GM21423 (cell line): ENCODE results near the gene OLFML3.
"Not testable (repeated sequence)": the region's sequence is repeated elsewhere in the genome, so short reads cannot be mapped to it uniquely, and the experiment has no call there.

Source experiments
- ATAC-seq: cut with Tn5 transposase; IDR thresholded peaks from one replicate; pipeline ENCODE4 v1.9.1; 2021; ENCODE audit warnings: mild to moderate bottlenecking, moderate library complexity; ENCODE audit not compliant: unreplicated experiment

The OLFML3 gene

GRCh38 chr1:113990961-113991360, 11.7 kb downstream of the OLFML3 start:
- no peak for ATAC-seq

DNA sequence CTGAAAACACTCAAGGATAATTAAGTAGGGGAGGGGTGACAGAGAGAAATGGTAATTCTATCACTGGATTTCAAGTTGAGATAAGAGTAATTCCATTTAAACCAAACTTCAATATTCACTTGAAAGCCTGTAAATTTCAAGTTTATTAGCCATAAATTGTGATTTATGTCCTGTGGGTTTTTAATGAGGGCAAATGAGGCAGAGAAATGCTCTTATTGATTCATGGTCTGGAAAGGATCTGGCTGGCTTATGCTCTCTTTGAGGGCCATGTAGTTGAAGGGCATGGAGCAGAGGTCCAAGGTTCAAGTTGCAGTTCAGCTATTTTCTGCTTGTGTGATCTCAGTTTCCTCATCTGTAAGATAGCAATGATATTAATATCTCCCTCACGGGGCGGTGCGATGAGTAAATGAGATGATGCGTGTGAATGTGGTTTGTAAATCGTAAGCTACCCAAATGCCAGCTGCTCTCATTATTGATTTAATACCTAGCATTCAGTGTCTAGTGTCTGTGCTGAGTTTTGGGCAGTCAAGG, 12.3 kb downstream of the OLFML3 start:
- ATAC-seq = no peak

GRCh38 chr1:113993072-113993471, 13.8 kb downstream of the OLFML3 start:
- ATAC-seq = no peak

DNA sequence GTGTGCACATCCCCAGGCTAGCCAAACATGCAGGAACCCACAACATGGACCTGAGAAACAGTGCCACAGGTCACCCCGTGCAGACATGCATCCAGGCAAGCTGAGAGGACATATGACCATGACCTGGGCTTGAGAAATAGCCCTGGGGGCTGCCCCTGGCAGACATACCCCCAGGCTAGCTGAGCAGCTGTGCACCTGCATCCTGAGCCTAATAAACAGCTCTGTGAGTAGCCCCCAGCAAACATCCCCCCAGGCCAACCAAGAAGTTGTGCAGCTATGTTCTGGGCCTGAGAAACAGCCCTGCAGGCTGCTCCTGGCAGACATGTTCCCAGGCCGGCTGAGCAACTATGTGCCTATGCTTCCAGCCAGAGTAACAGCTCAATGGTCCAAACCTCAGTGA, 14.5 kb downstream of the OLFML3 start:
- no peak for ATAC-seq

DNA sequence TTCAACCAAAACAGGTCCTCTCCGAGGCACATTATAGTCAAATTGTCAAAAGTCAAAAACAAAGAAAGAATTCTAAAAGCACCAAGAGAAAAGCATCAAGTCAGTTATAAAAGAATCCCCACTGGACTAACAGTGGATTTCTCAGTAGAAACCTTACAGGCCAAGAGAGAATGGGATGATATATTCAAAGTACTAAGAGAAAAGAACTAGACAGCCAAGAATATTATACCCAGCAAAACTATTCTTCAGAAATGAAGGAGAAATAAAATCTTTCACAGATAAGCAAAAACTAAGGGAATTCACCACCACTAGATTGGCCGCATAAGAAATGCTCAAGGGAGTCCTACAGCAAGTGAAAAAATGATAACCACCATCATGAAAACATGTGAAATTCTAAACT, 16.1 kb downstream of the OLFML3 start:
- no peak for ATAC-seq

GRCh38 chr1:113998361-113998760, 19.1 kb downstream of the OLFML3 start:
- ATAC-seq = no peak

DNA sequence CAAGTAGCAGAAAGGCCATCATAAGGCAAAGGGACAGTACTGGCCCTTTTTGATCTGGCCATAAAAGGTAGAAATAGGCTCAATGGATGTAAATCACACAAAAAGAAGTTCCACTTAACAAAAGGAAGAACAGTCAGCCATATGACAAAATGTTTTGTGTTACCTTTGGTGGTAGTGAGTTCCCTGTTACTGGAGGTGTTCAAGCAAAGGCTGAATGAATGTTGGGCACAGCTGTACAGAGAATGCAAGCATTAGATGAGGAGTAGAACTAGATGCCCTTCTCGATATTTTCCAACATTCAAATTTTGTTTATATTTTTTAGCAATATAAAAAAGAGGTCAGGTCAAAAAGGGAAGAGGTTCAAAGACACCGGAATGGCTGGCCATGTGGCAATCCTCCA, 20.0 kb downstream of the OLFML3 start:
- ATAC-seq = no peak

GRCh38 chr1:113999799-114000198, 20.5 kb downstream of the OLFML3 start:
- ATAC-seq = no peak

- ATAC-seq = no peak
Observed at GRCh38 chr1:114000406-114000805, 21.1 kb downstream of the OLFML3 start.

DNA sequence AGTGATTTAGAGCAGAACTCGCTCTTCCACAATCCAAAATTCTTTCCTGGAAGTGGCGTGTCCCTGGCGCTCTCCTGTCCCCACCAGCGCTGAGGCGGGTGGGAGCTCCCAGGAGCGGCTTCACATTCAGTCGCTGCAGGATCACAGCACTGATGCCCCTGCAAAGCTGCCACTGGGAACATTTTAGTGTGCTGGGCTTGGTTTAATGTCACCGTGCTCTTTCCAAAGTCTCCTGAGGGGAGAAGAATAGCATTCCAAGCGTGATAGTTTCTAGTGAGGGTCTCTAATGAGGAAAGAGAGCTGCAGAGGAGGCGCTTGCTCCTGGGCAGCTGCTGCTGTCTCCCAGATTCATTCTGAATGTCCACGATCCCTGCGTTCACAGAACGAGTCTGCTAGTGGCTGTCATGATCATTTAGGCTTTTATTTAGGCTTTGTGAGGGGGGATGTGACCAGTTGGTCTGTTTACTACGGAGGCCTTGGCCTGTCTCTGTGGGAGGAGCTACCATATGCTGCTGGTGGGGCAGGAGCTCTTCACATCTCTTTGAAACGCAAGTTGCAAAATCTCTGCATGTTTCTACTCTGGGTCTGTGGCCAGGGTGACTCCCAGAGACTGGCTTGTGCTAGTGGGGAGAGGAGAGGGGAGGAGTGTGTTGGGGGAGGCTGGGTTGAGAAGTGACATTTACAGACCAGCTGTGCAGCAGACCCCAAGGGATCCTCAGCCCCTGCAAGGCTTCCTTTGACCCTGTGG, 23.4 kb downstream of the OLFML3 start:
- no peak for ATAC-seq

DNA sequence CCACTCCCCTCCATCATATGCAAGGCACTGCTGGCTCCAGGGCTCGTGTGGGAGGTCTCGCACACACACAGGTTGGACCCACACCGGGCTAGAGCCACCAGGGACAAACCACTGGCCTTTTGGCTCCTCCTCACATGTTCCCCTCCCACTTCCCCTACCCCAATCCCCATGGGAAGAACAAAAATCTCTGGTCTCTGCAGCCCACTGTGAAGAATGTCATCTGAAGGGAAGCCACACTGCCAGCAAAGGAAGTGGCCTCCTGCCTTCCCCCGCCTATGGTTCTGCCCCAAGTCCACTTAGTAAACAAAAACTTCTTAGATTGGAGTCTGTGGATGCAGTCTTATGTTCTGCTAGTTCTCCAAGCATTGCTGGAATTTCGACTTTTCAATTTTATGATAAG, 24.2 kb downstream of the OLFML3 start:
- no peak for ATAC-seq

- ATAC-seq = not testable (repeated sequence)
Observed at GRCh38 chr1:114006825-114007224, 27.6 kb downstream of the OLFML3 start.

GRCh38 chr1:114008480-114008941, 29.2 kb downstream of the OLFML3 start:
- no peak for ATAC-seq

GRCh38 chr1:114008993-114009392, 29.7 kb downstream of the OLFML3 start:
- no peak for ATAC-seq

DNA sequence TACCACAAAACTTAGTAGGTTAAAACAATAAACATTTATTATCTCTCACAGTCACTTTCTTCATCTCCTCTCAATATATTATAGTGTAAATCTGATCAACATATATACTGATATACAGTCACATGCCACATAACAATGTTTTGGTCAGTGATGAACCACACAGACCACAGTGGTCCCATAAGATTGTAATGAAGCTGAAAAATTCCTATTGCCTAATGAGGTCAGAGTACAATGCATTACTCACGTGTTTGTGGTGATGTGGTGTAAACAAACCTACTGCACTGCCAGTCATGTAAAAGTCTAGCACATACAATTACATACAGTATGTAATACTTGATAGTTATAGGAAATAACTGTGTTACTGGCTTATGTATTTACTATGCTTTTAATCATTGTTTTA, 30.1 kb downstream of the OLFML3 start:
- no peak for ATAC-seq

GRCh38 chr1:114010433-114011184, 31.3 kb downstream of the OLFML3 start:
- no peak for ATAC-seq

- no peak for ATAC-seq
Observed at GRCh38 chr1:114011796-114012195, 32.5 kb downstream of the OLFML3 start.

- no peak for ATAC-seq
Observed at GRCh38 chr1:114015075-114015474, 35.8 kb downstream of the OLFML3 start.

DNA sequence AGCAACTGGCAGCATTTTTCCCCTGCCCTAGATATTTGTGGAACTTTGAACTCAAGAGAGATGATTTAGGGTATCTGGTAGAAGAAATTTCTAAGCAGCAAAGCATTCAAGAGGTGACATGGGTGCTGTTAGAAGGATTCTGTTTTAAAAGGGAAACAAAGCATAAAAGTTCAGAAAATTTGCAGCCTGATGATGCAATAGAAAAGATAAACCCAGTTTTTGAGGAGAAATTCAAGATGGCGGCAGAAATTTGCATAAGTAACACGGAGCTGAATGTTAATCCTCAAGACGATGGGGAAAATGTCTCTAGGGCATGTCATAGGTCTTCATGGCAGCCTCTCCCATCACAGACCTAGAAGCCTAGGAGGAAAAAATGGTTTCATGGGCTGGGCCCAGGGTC, 40.5 kb downstream of the OLFML3 start:
- not testable (repeated sequence) for ATAC-seq

DNA sequence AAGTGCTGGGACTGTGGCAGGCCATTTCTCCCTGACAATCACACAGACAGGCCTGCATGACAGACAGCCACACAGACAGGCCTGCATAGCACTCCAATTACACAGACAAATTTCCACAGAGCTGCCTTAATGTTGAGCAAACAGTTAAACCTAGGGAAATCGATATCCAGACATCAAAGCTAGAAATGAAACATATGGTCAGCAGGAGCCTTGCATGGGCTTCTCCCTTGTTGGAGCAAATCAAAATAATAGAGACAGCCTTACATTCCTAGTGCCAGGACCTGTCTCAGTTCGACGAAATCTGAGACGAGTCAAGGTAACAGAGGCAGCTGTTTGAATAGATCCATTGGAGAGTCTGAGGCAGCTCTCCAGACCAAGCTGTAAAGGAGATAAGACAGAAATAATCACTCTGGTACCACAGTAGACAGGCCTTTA, 42.4 kb downstream of the OLFML3 start:
- ATAC-seq = no peak

GRCh38 chr1:114022877-114023276, 43.6 kb downstream of the OLFML3 start:
- ATAC-seq = no peak

DNA sequence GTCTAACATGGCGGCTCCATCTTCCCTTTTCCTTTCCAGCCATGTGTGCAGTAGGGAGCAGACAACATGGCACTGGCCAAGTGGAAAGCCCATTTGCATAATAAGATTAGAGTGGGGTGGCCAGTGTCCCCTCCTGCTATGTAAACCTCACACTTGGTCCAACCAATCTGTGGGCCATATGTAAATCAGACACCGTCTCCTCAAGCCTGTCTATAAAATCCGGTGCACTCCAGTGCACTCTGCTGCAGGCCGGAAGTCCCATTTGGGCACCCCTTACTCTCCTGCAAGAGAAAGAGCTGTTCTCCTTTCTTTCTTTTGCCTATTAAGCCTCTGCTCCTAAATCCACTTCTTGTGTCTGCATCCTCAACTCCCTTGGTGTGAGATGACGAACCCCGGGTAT, 44.1 kb downstream of the OLFML3 start:
- ATAC-seq = no peak
